Measurements from ENCODE around the gene POP4. TPM values are rescaled to one million over a fixed set of nuclear protein-coding genes. Genes with fewer than 3 reads are reported as not detected.

Gene POP4
- total RNA-seq, 4 donors from 2014 or later, result 53.4 to 91.4 (median 87.8) TPM

DNA sequence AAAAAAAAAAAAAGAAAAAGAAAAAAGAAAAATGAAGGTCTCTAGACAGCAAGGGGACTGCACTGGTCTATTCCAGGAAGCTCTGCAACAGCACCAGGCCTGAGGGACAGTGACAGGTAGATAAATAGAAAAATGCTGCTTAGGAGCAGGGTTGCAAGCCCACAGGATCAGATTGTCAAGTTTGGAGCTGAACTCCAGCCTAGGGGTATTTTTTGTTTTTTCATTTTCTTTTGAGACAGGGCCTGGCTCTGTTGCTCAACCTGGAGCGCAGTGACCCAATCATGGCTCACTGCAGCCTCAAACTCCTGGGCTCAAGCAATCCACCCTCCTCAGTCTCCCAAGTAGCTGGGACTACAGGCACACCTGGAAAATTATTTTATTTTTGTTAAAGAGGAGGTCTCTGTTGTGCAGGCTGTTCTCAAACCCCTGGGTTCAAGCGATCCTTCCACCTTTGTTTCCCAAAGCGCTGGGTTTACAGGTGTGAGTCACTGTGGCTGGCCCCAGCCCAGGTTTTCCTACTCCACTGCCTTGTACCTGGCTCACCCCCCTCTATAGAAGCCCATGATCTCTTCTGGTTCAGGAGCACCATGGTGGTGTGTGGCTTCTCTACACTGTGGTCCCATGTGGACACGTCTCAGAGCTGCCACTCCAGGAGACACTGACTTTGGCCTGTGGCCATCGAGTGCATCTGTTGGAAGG is 23.9 kb downstream of the POP4 start:
- Histone ChIP-seq H3K36me3 (no peaks in the 10 kb centered on the region), H3K27ac (no peak overlapping the region), H3K27me3 (no peaks in the 10 kb centered on the region), H3K4me1 (no peaks in the 10 kb centered on the region), H3K4me3 (replicated peaks in 1 of 3) (no peak overlapping the region), H3K9me3 (no peaks in the 10 kb centered on the region)
- DNase-seq, result no peak
- intact Hi-C loops (cut with DNase I), result no loop called here
- WGBS, 2 donors, result 91 to 92% methylated on average over 5 of the region's 5 CpGs
- no peak for TF ChIP-seq POLR2A (IDR thresholded peaks at IDR 0.05)
- TF ChIP-seq, protein P1, sequence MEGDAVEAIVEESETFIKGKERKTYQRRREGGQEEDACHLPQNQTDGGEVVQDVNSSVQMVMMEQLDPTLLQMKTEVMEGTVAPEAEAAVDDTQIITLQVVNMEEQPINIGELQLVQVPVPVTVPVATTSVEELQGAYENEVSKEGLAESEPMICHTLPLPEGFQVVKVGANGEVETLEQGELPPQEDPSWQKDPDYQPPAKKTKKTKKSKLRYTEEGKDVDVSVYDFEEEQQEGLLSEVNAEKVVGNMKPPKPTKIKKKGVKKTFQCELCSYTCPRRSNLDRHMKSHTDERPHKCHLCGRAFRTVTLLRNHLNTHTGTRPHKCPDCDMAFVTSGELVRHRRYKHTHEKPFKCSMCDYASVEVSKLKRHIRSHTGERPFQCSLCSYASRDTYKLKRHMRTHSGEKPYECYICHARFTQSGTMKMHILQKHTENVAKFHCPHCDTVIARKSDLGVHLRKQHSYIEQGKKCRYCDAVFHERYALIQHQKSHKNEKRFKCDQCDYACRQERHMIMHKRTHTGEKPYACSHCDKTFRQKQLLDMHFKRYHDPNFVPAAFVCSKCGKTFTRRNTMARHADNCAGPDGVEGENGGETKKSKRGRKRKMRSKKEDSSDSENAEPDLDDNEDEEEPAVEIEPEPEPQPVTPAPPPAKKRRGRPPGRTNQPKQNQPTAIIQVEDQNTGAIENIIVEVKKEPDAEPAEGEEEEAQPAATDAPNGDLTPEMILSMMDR (IDR thresholded peaks at IDR 0.05), result no peak

DNA sequence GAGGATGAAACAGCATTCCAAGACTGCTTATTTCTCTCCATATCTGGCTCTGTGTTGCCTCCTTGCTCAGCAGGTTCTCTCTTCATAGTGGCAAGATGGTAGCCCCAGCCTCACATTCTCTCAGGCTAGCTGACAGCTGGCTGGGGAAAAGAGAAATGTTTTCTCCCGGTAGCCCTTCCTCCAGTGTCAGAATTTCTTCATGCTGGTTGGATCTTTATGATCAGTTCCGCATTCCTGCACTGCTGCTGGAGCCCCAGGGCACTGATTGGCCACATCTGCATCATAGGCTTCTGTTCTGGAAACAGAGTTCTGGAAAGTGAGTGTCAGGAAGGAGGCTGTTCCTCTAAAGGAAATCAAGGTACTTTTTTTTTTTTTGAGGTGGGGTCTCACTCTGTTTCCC is 24.6 kb downstream of the POP4 start:
- H3K9me3 ChIP-seq, result no peaks in the 10 kb centered on the region

DNA sequence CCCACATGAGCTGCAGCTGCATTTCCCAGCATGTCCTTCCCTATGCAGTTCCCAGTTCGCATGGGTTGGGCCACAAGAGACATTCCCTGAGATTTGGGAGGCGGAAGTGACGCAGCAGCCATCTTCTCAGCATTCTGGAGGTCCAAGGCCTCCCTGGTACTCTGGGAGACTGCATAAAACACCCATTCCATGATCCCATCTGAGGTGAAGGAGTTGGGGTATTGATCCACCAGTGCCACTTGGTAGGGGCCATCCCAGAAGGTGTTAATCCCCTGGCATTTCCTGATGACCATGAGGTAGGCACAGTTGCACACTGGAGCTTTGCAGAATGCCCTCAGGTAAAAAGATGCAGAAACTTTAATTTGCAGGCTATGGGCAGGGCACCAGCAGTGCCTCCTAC is 25.4 kb downstream of the POP4 start:
- intact Hi-C loops (cut with DNase I), result no loop called here
- 90 to 96% methylated on average over 3 of the region's 3 CpGs for WGBS, 2 donors
- H3K36me3 ChIP-seq, result no peaks in the 10 kb centered on the region
- H3K4me1 ChIP-seq, result no peaks in the 10 kb centered on the region
- no peaks in the 10 kb centered on the region for H3K9me3 ChIP-seq
- DNase-seq, result no peak
- no peak overlapping the region for H3K27ac ChIP-seq
- no peaks in the 10 kb centered on the region for H3K27me3 ChIP-seq
- no peak overlapping the region for H3K4me3 ChIP-seq (replicated peaks in 1 of 3)
- no peak for TF ChIP-seq POLR2A (IDR thresholded peaks at IDR 0.05)
- TF ChIP-seq, protein P1 (IDR thresholded peaks at IDR 0.05), result no peak

More for the DNA sequence above, 24.6 kb downstream of the POP4 start:
- TF ChIP-seq, protein P1 (IDR thresholded peaks at IDR 0.05), result no peak
- Histone ChIP-seq H3K27ac (no peak overlapping the region), H3K4me3 (replicated peaks in 1 of 3) (no peak overlapping the region), H3K4me1 (no peaks in the 10 kb centered on the region), H3K36me3 (no peaks in the 10 kb centered on the region), H3K27me3 (no peaks in the 10 kb centered on the region)
- intact Hi-C loops (cut with DNase I), result no loop called here
- 62 to 70% methylated on average over 2 of the region's 2 CpGs for WGBS, 2 donors
- DNase-seq, result no peak

DNA sequence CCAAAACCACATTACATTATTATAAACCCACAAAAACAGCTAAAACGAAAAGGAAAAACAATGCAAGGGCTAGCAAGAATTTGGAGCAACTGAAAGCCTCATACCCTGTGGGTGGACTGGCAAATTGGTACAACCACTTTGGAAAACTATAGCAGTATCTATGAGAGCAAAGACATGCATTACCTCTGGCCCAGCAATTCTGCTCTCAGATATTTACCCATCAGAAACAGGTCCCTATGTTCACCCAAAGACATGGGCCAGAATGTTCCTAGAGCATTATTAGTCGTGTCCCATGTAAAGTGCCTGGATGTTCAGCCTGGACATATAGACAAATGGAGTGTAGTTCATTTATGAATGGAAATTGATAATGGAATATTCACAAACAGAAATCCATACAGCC is 27.9 kb downstream of the POP4 start:
- H3K27me3 ChIP-seq, result no peaks in the 10 kb centered on the region
- intact Hi-C loops (cut with DNase I), result no loop called here
- no peak for DNase-seq
- H3K36me3 ChIP-seq, result no peaks in the 10 kb centered on the region
- H3K4me1 ChIP-seq, result no peaks in the 10 kb centered on the region
- H3K9me3 ChIP-seq, result no peaks in the 10 kb centered on the region
- no peak overlapping the region for H3K27ac ChIP-seq
- whole genome bisulfite sequencing, 2 donors, result 83 to 88% methylated on average over 2 of the region's 2 CpGs
- TF ChIP-seq, protein P1 (IDR thresholded peaks at IDR 0.05), result no peak
- no peak for TF ChIP-seq POLR2A (IDR thresholded peaks at IDR 0.05)
- no peak overlapping the region for H3K4me3 ChIP-seq (replicated peaks in 1 of 3)

DNA sequence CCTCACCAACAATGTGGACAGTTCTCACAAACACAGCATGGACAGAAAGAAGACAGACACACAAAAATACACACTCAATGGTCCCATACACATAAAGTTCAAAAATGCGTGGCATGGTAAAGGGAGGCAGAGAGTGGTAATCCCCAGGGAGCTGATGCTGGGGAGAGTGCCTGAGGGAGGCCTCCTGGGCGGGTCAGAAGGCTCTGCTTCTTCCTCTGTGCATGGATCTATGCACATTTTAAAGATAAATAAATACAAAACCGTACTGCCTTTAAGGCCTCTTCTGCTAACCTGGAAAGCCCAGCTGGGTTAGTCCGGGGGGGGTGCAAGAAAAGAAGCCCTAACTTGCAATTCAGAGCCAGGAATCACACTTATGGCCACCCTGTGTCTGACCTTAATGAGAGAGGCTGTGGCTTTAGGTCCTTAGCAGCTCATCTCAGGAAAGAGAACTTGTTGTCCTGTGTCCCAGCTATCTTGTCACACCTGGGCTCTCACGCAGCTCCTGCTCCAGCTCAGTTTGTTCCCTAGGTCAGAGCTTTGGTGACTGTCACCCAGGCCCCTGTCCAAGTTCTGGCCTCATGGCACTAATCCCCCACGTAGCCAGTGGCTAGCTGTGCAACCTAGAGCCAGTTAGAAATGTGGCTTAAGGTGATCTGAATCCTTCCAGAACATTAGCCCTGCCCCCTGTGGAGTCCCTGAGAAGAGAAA is 28.5 kb downstream of the POP4 start:
- no peaks in the 10 kb centered on the region for H3K27me3 ChIP-seq
- WGBS, 2 donors, result 82 to 87% methylated on average over 6 of the region's 6 CpGs
- H3K9me3 ChIP-seq, result no peaks in the 10 kb centered on the region
- intact Hi-C loops (cut with DNase I), result no loop called here
- no peak overlapping the region for H3K4me3 ChIP-seq (replicated peaks in 1 of 3)
- H3K4me1 ChIP-seq, result no peaks in the 10 kb centered on the region
- no peaks in the 10 kb centered on the region for H3K36me3 ChIP-seq
- TF ChIP-seq, protein P1 (IDR thresholded peaks at IDR 0.05), result no peak
- no peak for TF ChIP-seq POLR2A (IDR thresholded peaks at IDR 0.05)
- DNase-seq, result no peak
- no peak overlapping the region for H3K27ac ChIP-seq

Data from thyroid gland (tissue), 4 donors.